GM18498 (cell line): ENCODE data around the gene CISH.
A peak's percentile ranks its signal among the peaks of the same experiment; 100 is the strongest.

Source experiments
- ATAC-seq: cut with Tn5 transposase; IDR thresholded peaks from one replicate; pipeline ENCODE4 v1.9.1; 2021; ENCODE audit warnings: mild to moderate bottlenecking, moderate library complexity; ENCODE audit not compliant: unreplicated experiment

CISH gene

GRCh38 chr3:50615190-50615589, 3.6 kb upstream of the CISH start:
- no peak for ATAC-seq

GRCh38 chr3:50612970-50613846, 1.6 kb upstream of the CISH start:
- no peak for ATAC-seq

- ATAC-seq = no peak
Measured at GRCh38 chr3:50612234-50612882, 784 bp upstream of the CISH start.

GRCh38 chr3:50610992-50611463, 546 bp downstream of the CISH start:
- ATAC-seq = no peak

- ATAC-seq = no peak
Measured at GRCh38 chr3:50610181-50610971, 1.2 kb downstream of the CISH start.

GRCh38 chr3:50609763-50610085, 1.9 kb downstream of the CISH start:
- no peak for ATAC-seq

- ATAC-seq = no peak
Measured at GRCh38 chr3:50609071-50609762, 2.4 kb downstream of the CISH start.

- ATAC-seq = no peak
Measured at GRCh38 chr3:50608278-50608677, 3.3 kb downstream of the CISH start.

GRCh38 chr3:50607271-50608091, 4.1 kb downstream of the CISH start:
- ATAC-seq = no peak

- no peak for ATAC-seq
Measured at GRCh38 chr3:50606596-50606995, 5.0 kb downstream of the CISH start.

GRCh38 chr3:50605901-50606326, 5.7 kb downstream of the CISH start:
- ATAC-seq = no peak

GRCh38 chr3:50604628-50605588, 6.7 kb downstream of the CISH start:
- no peak for ATAC-seq

GRCh38 chr3:50604110-50604621, 7.4 kb downstream of the CISH start:
- ATAC-seq = no peak

GRCh38 chr3:50603261-50604109, 8.1 kb downstream of the CISH start:
- ATAC-seq = no peak

GRCh38 chr3:50602595-50603191, 8.9 kb downstream of the CISH start:
- no peak for ATAC-seq

GRCh38 chr3:50600841-50601591, 10.6 kb downstream of the CISH start:
- peak; percentile 75 for ATAC-seq
